IMR-90 (cell line): ENCODE results near the gene SPSB4. TPM values are rescaled to one million over a fixed set of nuclear protein-coding genes. Genes with fewer than 3 reads are reported as not detected.

Experiments
- ATAC-seq: fragments of 200-7000 bp; cut with Tn5 transposase; 2 replicates; pipeline ENCODE4 v1.9.1; 2020; ENCODE audit warnings: low read depth, mild to moderate bottlenecking, moderate library complexity
- BruUV-seq: library from RNA; stranded (reverse); fragments of 400-500 nt; replicated peaks from 2 replicates; lab custom pipeline; 2021; lab: Mats Ljungman, UMichigan
- CTCF ChIA-PET: fragments of 300-600 bp; formaldehyde crosslinking; extraction: SDS; loops from one replicate; lab custom pipeline; 2021; ENCODE audit warnings: antibody characterized with exemption; lab: Yijun Ruan, JAX
- POLR2A ChIA-PET: fragments of 300-600 bp; sonication (Branson Sonifier 250); formaldehyde crosslinking; loops from one replicate; lab custom pipeline; 2022; ENCODE audit warnings: antibody characterized with exemption; ENCODE audit not compliant: unreplicated experiment; lab: Charles Lee
- DNase-seq: peaks from one replicate; pipeline ENCODE4 v3.0.0; 2013
- H2AFZ ChIP-seq: replicated peaks from 2 replicates; pipeline ENCODE3; 2013; ENCODE audit warnings: low read length, mild to moderate bottlenecking; ENCODE audit not compliant: poor library complexity
- H2AK5ac ChIP-seq: 2 replicates; pipeline ENCODE4 v1.6.1; 2013; ENCODE audit warnings: low read depth, low read length, inconsistent platforms
- H2AK9ac ChIP-seq: replicated peaks from 2 replicates; pipeline ENCODE3; 2013; ENCODE audit warnings: mild to moderate bottlenecking, low read depth, low read length, moderate library complexity; ENCODE audit not compliant: poor library complexity
- H2BK120ac ChIP-seq: 2 replicates; pipeline ENCODE4 v1.6.1; 2013; ENCODE audit warnings: low read depth, low read length, inconsistent platforms
- H2BK15ac ChIP-seq: 3 replicates; pipeline ENCODE4 v1.6.1; 2013; ENCODE audit warnings: low read depth, low read length, inconsistent platforms
- H2BK20ac ChIP-seq: 2 replicates; pipeline ENCODE4 v1.6.1; 2013; ENCODE audit warnings: low read depth, mild to moderate bottlenecking, inconsistent platforms, low read length, moderate library complexity
- H2BK5ac ChIP-seq: 2 replicates; pipeline ENCODE4 v1.6.1; 2013; ENCODE audit warnings: mild to moderate bottlenecking, low read depth, low read length, inconsistent platforms; ENCODE audit not compliant: poor library complexity, severe bottlenecking
- H3K14ac ChIP-seq: replicated peaks from 2 replicates; pipeline ENCODE4 v1.6.1; 2013; ENCODE audit warnings: low read depth, low read length, inconsistent platforms
- H3K18ac ChIP-seq: 2 replicates; pipeline ENCODE4 v1.6.1; 2013; ENCODE audit warnings: low read depth, low read length, control low read depth
- H3K23ac ChIP-seq: 2 replicates; pipeline ENCODE4 v1.6.1; 2013; ENCODE audit warnings: low read depth, low read length, inconsistent platforms
- H3K27ac ChIP-seq: 2 replicates; pipeline ENCODE4 v1.5.1; 2013; ENCODE audit warnings: mild to moderate bottlenecking, control low read depth, low read length; ENCODE audit not compliant: insufficient read depth
- H3K27me3 ChIP-seq: 2 replicates; pipeline ENCODE4 v1.6.1; 2013; ENCODE audit warnings: low read length; ENCODE audit not compliant: control insufficient read depth, insufficient read depth
- H3K36me3 ChIP-seq: 2 replicates; pipeline ENCODE4 v1.6.1; 2013; ENCODE audit warnings: low read length, mixed read lengths; ENCODE audit not compliant: control insufficient read depth, insufficient read depth
- H3K4ac ChIP-seq: 2 replicates; pipeline ENCODE4 v1.6.1; 2013; ENCODE audit warnings: low read depth, low read length, inconsistent platforms
- H3K4me1 ChIP-seq: 2 replicates; pipeline ENCODE4 v1.6.1; 2013; ENCODE audit warnings: low read length, mixed read lengths; ENCODE audit not compliant: control insufficient read depth, insufficient read depth
- H3K4me2 ChIP-seq: 2 replicates; pipeline ENCODE4 v1.6.1; 2013; ENCODE audit warnings: low read depth, mild to moderate bottlenecking, control low read depth, low read length, moderate library complexity
- H3K4me3 ChIP-seq: 2 replicates; pipeline ENCODE4 v1.5.1; 2013; ENCODE audit warnings: low read depth, mild to moderate bottlenecking, control low read depth, low read length, moderate library complexity; ENCODE audit not compliant: insufficient read depth
- H3K56ac ChIP-seq: 2 replicates; pipeline ENCODE4 v1.6.1; 2013; ENCODE audit warnings: low read length, inconsistent platforms; ENCODE audit not compliant: insufficient read depth; ENCODE audit errors: extremely low read depth
- H3K79me1 ChIP-seq, 2 experiments: 2 replicates each; pipeline ENCODE4 v1.6.1; 2013; ENCODE audit warnings: low read length in 2 of 2, inconsistent platforms in 1 of 2, low read depth in 1 of 2
- H3K9ac ChIP-seq: 2 replicates; pipeline ENCODE4 v1.6.1; 2013; ENCODE audit warnings: low read depth, low read length, control low read depth
- H3K9me1 ChIP-seq: 2 replicates; pipeline ENCODE4 v1.6.1; 2013; ENCODE audit warnings: low read length, inconsistent platforms; ENCODE audit not compliant: insufficient read depth
- H3K9me3 ChIP-seq: 2 replicates; pipeline ENCODE4 v1.6.1; 2013; ENCODE audit warnings: low read length; ENCODE audit not compliant: control insufficient read depth, insufficient read depth
- H4K20me1 ChIP-seq: 2 replicates; pipeline ENCODE4 v1.6.1; 2013; ENCODE audit warnings: low read length, inconsistent platforms; ENCODE audit not compliant: insufficient read depth
- H4K5ac ChIP-seq: 2 replicates; pipeline ENCODE4 v1.6.1; 2013; ENCODE audit warnings: mild to moderate bottlenecking, low read depth, low read length, control low read depth
- H4K8ac ChIP-seq, 2 experiments: 2 replicates each; pipeline ENCODE4 v1.6.1; 2013; ENCODE audit warnings: low read depth in 2 of 2, low read length in 2 of 2, control low read depth in 1 of 2, inconsistent platforms in 1 of 2
- H4K91ac ChIP-seq: 2 replicates; pipeline ENCODE4 v1.6.1; 2013; ENCODE audit warnings: low read depth, low read length, inconsistent platforms; ENCODE audit not compliant: insufficient read depth
- BHLHE40 ChIP-seq: fragments of 150-350 bp; IDR thresholded peaks from 2 replicates; pipeline ENCODE4 v1.6.1; 2016; ENCODE audit warnings: mild to moderate bottlenecking, low read depth, low read length
- CEBPB ChIP-seq: IDR thresholded peaks from 2 replicates; pipeline ENCODE4 v1.6.1; 2012; ENCODE audit warnings: low read depth, low read length, improper control_type of control experiment
- CHD1 ChIP-seq: IDR thresholded peaks from 2 replicates; pipeline ENCODE4 v1.6.1; 2012; ENCODE audit warnings: low read depth, low read length, improper control_type of control experiment
- FOS ChIP-seq: fragments of 150-350 bp; IDR thresholded peaks from 2 replicates; pipeline ENCODE4 v1.6.1; 2016; ENCODE audit warnings: low read depth, low read length
- MAFK ChIP-seq: IDR thresholded peaks from 2 replicates; pipeline ENCODE4 v1.6.1; 2012; ENCODE audit warnings: low read depth, low read length, improper control_type of control experiment
- MAZ ChIP-seq: IDR thresholded peaks from 2 replicates; pipeline ENCODE4 v1.6.1; 2012; ENCODE audit warnings: low read depth, mild to moderate bottlenecking, low read length, improper control_type of control experiment, moderate library complexity, borderline replicate concordance
- NFE2L2 ChIP-seq: fragments of 150-350 bp; IDR thresholded peaks from 2 replicates; pipeline ENCODE4 v1.6.1; 2016; ENCODE audit warnings: low read depth, mild to moderate bottlenecking, low read length
- POLR2A ChIP-seq: IDR thresholded peaks from 2 replicates; pipeline ENCODE4 v1.6.1; 2012; ENCODE audit warnings: mild to moderate bottlenecking, low read depth, low read length
- RAD21 ChIP-seq: IDR thresholded peaks from 2 replicates; pipeline ENCODE4 v1.6.1; 2012; ENCODE audit warnings: low read length, improper control_type of control experiment
- RCOR1 ChIP-seq: IDR thresholded peaks from 2 replicates; pipeline ENCODE4 v1.6.1; 2012; ENCODE audit warnings: mild to moderate bottlenecking, low read length, improper control_type of control experiment; ENCODE audit not compliant: insufficient replicate concordance
- RFX5 ChIP-seq: IDR thresholded peaks from 2 replicates; pipeline ENCODE4 v1.8.0; 2012; ENCODE audit warnings: low read depth, mild to moderate bottlenecking, low read length, moderate library complexity
- SMC3 ChIP-seq: fragments of 150-350 bp; IDR thresholded peaks from 2 replicates; pipeline ENCODE4 v1.6.1; 2016; ENCODE audit warnings: low read depth, mild to moderate bottlenecking, antibody characterized with exemption, low read length, moderate library complexity
- WGBS, 2 experiments: methylation state at CpG; one replicate each; pipeline versions ENCODE4 v1.1.5 to v1.1.7; 2013; ENCODE audit warnings: missing lambda C conversion rate in 2 of 2; ENCODE audit not compliant: insufficient read length in 1 of 2; ENCODE audit errors: extremely low coverage in 2 of 2; 5-methylcytosine and 5-hydroxymethylcytosine counted together
- dilution Hi-C: fragments of 300-500 bp; cut with HindIII; formaldehyde crosslinking; loops from one replicate; pipeline ENCODE4 v1.14.3; 2018; ENCODE audit warnings: low sequenced_read_pairs; ENCODE audit not compliant: unreplicated experiment
- in situ Hi-C: fragments of 300-500 bp; cut with MboI; formaldehyde crosslinking; loops from 3 replicates; pipeline ENCODE4 v1.14.3; 2019; ENCODE audit warnings: low sequenced_read_pairs, inconsistent platforms, mixed read lengths
- intact Hi-C: fragments of 100-400 bp; cut with micrococcal nuclease; formaldehyde crosslinking; loops from 2 replicates; pipeline ENCODE4 v1.10.0; 2022
- polyA plus RNA-seq, 3 experiments: library from polyadenylated mRNA; depleted of rRNA; stranded (reverse); fragments of >200 nt; gene quantifications; 2 replicates each; pipeline ENCODE4 v1.2.3, GENCODE V29; 2012; ENCODE audit warnings: low replicate concordance in 1 of 3
- total RNA-seq: library from RNA; depleted of rRNA; stranded (reverse); fragments of >200 nt; gene quantifications from 2 replicates; pipeline ENCODE4 v1.2.3, GENCODE V29; 2012
- TF ChIP-seq, protein P1 (sequence below): fragments of 150-350 bp; IDR thresholded peaks from 2 replicates; pipeline ENCODE4 v1.6.1; 2016; ENCODE audit warnings: low read depth, mild to moderate bottlenecking, low read length, moderate library complexity, borderline replicate concordance
- TF ChIP-seq, protein P2 (sequence below): conservative IDR thresholded peaks from 2 replicates; pipeline ENCODE4 v1.5.1; 2012; ENCODE audit warnings: mild to moderate bottlenecking, low read depth, low read length, improper control_type of control experiment
- TF ChIP-seq, protein P3 (sequence below): fragments of 150-350 bp; IDR thresholded peaks from 2 replicates; pipeline ENCODE4 v1.6.1; 2017; ENCODE audit warnings: mild to moderate bottlenecking, antibody characterized with exemption, low read length, low read depth

Gene SPSB4
- total and polyA plus RNA-seq, 2 of the 4 experiments (the other 2 are of a cell fraction): not detected

DNA sequence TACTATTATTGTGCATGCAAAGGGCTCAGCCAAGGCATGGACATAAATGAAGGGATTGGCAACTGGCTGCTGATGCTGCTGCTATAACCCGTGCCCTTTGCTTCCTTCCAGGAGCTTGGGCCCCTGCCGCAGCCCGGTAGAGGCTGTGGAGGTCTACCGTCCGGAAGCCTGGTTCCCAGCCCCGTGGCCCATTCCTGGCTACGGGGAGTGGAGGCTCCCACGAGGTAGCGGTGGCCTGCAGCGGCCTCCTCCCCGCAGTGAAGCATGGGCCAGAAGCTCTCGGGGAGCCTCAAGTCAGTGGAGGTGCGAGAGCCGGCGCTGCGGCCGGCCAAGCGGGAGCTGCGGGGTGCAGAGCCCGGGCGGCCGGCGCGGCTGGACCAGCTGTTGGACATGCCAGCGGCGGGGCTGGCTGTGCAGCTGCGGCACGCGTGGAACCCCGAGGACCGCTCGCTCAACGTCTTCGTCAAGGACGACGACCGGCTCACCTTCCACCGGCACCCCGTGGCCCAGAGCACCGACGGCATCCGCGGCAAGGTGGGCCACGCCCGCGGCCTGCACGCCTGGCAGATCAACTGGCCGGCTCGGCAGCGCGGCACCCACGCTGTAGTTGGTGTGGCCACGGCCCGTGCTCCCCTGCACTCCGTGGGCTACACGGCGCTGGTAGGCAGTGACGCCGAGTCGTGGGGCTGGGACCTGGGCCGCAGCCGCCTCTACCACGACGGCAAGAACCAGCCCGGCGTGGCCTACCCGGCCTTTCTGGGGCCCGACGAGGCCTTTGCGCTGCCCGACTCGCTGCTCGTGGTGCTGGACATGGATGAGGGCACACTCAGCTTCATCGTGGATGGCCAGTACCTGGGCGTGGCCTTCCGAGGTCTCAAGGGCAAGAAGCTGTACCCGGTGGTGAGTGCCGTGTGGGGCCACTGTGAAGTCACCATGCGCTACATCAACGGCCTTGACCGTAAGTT, 15.0 kb downstream of the SPSB4 start:
- Histone ChIP-seq H3K4me2 (no peak overlapping the region), H3K27ac (no peak overlapping the region), H2BK20ac (no peak overlapping the region), H2AFZ (no peak overlapping the region), H2AK5ac (no peak overlapping the region), H2BK15ac (no peak overlapping the region), H3K36me3 (no peaks in the 10 kb centered on the region), H3K18ac (no peak overlapping the region), H3K23ac (no peak overlapping the region), H3K4me3 (no peak overlapping the region), H3K79me1 (no peaks in the 10 kb centered on the region), H4K8ac (no peak overlapping the region), H2BK120ac (no peak overlapping the region), H3K14ac (no peak overlapping the region), H2AK9ac (no peak overlapping the region), H2BK5ac (no peak overlapping the region), H3K4me1 (no peaks in the 10 kb centered on the region), H4K20me1 (no peaks in the 10 kb centered on the region), H3K9me3 (no peaks in the 10 kb centered on the region), H3K9me1 (no peaks in the 10 kb centered on the region), H4K5ac (no peak overlapping the region), H3K56ac (no peak overlapping the region), H4K91ac (no peak overlapping the region), H3K4ac (no peak overlapping the region), H3K9ac (no peak overlapping the region), H3K27me3 (peaks cover 9% of the 10 kb centered on the region)
- DNase-seq (no peak), ATAC-seq (no peak)
- ChIA-PET POLR2A (no interaction called here), CTCF (no interaction called here)
- dilution Hi-C loops: no loop called here
- WGBS, 2 experiments: 86% methylated on average over 28 of the region's 81 CpGs; no CpG with 5 or more reads in 1 of the 2 experiments
- no TSS peak for BruUV-seq
- in situ Hi-C loops: no loop called here
- intact Hi-C loops: no loop called here
- no peak for TF ChIP-seq BHLHE40
- no peak for TF ChIP-seq SMC3
- TF ChIP-seq, protein P1, sequence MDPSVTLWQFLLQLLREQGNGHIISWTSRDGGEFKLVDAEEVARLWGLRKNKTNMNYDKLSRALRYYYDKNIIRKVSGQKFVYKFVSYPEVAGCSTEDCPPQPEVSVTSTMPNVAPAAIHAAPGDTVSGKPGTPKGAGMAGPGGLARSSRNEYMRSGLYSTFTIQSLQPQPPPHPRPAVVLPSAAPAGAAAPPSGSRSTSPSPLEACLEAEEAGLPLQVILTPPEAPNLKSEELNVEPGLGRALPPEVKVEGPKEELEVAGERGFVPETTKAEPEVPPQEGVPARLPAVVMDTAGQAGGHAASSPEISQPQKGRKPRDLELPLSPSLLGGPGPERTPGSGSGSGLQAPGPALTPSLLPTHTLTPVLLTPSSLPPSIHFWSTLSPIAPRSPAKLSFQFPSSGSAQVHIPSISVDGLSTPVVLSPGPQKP: no peak
- TF ChIP-seq MAZ: no peak
- TF ChIP-seq MAFK: no peak
- TF ChIP-seq, protein P2, sequence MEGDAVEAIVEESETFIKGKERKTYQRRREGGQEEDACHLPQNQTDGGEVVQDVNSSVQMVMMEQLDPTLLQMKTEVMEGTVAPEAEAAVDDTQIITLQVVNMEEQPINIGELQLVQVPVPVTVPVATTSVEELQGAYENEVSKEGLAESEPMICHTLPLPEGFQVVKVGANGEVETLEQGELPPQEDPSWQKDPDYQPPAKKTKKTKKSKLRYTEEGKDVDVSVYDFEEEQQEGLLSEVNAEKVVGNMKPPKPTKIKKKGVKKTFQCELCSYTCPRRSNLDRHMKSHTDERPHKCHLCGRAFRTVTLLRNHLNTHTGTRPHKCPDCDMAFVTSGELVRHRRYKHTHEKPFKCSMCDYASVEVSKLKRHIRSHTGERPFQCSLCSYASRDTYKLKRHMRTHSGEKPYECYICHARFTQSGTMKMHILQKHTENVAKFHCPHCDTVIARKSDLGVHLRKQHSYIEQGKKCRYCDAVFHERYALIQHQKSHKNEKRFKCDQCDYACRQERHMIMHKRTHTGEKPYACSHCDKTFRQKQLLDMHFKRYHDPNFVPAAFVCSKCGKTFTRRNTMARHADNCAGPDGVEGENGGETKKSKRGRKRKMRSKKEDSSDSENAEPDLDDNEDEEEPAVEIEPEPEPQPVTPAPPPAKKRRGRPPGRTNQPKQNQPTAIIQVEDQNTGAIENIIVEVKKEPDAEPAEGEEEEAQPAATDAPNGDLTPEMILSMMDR: no peak
- TF ChIP-seq, protein P3, sequence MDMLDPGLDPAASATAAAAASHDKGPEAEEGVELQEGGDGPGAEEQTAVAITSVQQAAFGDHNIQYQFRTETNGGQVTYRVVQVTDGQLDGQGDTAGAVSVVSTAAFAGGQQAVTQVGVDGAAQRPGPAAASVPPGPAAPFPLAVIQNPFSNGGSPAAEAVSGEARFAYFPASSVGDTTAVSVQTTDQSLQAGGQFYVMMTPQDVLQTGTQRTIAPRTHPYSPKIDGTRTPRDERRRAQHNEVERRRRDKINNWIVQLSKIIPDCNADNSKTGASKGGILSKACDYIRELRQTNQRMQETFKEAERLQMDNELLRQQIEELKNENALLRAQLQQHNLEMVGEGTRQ: no peak
- TF ChIP-seq RFX5: no peak
- no peak for TF ChIP-seq CHD1
- TF ChIP-seq RAD21: no peak
- TF ChIP-seq FOS: no peak
- no peak for TF ChIP-seq NFE2L2
- TF ChIP-seq POLR2A: no peak
- TF ChIP-seq RCOR1: no peak
- no peak for TF ChIP-seq CEBPB
